Activated effector memory CD4-positive, alpha-beta T cell treated with anti-CD3 and anti-CD28 coated beads, Interleukin-2, amount 50 U/mL, for 16 hours (primary cell): ENCODE data around the gene ARVCF.
"Not testable (repeated sequence)": the region's sequence is repeated elsewhere in the genome, so short reads cannot be mapped to it uniquely, and the experiment has no call there.

ENCODE experiments used
- DNase-seq: peaks from one replicate; pipeline ENCODE4 v3.0.0-alpha.2; 2020

ARVCF gene

GRCh38 chr22:19959043-19959586 is 57.5 kb downstream of the ARVCF start:
- no peak for DNase-seq

DNA sequence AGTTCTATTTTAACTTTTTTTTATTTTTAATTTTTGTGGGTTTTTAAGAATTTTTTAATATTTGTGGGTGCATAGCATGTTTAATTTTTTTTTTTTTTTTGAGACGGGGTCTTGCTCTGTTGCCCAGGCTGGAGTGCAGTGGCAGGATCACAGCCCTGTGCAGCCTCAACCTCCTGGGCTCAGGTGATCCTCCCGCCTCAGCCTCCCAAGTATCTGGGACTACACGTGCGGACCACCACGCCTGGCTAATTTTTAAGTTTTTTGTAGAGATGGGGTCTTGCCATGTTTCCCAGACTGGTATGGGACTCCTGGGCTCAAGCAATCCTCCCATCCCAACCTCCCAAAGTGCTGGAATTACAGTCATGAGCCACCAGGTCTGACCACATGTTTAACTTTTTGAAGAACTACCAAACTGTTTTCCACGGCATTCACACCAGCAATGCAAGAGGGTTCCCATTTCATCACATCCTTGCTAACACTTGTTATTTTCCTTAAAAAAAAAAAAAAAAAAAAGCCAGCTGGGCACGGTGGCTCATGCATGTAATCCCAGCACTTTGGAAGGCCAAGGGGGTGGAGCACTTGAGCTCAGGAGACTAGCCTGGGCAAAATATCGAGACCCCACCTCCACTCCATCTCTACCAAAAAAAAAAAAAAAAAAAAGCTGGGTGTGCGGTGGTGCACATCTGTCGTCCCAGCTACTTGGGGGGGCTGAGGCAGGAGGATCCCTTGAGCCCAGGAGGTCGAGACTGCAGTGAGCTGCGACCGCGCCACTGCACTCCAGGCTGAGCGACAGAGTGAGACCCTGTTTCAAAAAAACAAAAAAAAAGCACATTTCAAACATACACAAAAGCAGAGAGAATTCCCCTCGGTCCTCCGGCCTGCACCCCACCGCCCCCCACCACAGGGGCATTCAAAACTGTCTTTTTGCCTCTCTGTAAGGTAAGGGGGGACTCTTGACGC is 58.3 kb downstream of the ARVCF start:
- no peak for DNase-seq

- no peak for DNase-seq
Observed at GRCh38 chr22:19957445-19957844, 59.2 kb downstream of the ARVCF start.

GRCh38 chr22:19955241-19956128 is 61.1 kb downstream of the ARVCF start:
- DNase-seq: no peak

- no peak for DNase-seq
Observed at GRCh38 chr22:19951346-19951745, 65.3 kb downstream of the ARVCF start.

GRCh38 chr22:19948057-19948760 is 68.4 kb downstream of the ARVCF start:
- DNase-seq: no peak

DNA sequence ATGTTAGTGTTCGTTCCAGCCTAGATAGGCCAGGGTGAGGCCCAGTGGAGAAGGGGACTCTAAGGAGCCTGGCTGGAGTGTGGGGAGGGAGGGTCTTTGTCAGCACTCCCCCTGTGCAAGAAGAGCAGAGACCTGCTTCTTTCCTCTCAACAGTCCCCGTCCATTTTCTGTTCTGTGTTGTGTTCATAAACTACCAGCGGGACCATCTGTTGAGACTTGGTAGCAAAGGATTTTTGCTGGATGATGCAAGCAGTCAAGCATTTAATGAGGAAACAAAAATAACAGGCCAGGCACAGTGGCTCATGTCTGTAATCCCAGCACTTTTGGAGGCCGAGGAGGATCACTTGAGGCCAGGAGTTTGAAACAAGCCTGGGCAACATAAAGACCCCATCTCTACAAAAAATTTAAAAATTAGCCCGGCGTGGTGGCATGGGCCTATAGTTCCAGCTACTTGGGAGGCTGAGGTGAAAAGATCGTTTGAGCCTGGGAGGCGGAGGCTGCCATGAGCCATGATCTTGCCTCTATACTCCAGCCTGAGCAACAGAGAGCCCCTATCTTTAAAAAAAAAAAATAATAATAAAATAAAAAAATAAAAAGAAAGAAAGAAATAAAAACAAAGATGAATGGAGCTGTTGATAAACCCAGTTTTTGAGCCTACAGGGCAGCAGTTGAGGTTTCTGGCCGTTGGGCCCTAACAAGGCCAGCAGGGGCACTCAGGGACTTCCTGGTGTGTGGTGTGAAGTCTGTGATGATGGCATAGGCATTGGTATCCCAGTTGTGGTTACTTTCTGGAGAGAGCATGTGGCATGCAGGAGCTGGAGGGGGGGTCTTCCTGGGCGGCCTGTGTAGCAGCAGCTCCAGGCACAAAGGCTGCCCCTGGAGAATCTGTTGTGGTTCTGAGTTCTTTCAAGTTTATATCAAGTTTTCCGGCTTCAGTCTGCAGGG is 73.3 kb downstream of the ARVCF start:
- DNase-seq: no peak

DNA sequence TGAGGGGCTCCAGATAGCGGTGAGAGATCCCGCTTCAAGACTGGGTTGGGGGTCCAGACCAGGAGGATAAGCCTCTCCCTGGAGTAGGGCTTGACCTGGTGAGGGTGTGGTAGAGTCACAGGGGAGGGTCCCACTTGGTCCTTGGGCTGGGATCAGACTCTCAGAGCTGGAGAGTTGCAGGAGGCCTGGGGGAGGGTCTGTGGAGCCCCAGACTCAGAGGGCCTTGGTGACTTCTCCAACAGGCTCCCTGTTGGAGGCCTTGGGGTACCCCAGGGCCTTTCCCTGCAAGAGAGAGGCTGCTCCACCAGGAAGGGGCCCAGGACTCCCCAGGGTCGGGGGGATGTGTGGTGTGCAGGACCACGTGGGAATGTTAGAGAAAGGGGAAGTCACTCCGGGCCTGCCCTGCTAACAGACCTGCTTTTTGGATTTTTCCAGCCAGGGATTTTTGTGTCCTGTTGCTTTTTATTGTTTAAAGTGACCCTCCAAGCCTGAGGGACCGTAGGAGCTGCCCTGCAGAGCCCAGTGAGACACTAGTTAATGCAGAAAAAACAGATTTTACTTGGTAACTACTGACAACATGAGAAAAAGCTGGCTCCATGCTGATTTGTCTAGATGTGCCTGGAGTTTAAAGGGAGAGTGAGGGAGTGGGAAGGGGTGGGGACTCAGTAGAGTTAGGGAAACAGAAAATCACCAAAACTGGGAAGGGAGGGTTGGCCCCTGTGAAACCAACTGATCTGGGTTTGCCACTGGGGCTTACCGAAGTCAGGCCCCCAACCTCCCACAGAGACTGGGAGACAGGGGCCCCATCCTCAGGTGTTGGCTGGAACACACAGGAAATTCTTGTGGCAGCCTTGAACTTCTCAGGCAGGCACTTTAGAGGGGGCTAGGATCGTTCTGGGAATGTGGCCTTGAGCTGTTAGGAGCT is 74.2 kb downstream of the ARVCF start:
- DNase-seq: no peak

- peak; percentile 89 for DNase-seq
Observed at GRCh38 chr22:19941365-19942082, 75.1 kb downstream of the ARVCF start, which contains the start of the genes COMT and TXNRD2. Gene COMT, plus strand, starts transcription at chr22:19941772. Its CDS starts 20,755 bp downstream, at chr22:19962527. Gene TXNRD2, minus strand, starts transcription at chr22:19941818. Its CDS starts 15 bp downstream, at chr22:19941803.

GRCh38 chr22:19940536-19941364 is 75.9 kb downstream of the ARVCF start:
- DNase-seq: no peak

GRCh38 chr22:19937616-19938473 is 78.8 kb downstream of the ARVCF start:
- DNase-seq: no peak

GRCh38 chr22:19936513-19936912 is 80.1 kb downstream of the ARVCF start:
- DNase-seq: no peak

GRCh38 chr22:19935123-19935718 is 81.4 kb downstream of the ARVCF start:
- not testable (repeated sequence) for DNase-seq

GRCh38 chr22:19933341-19934241 is 83.0 kb downstream of the ARVCF start:
- no peak for DNase-seq

DNA sequence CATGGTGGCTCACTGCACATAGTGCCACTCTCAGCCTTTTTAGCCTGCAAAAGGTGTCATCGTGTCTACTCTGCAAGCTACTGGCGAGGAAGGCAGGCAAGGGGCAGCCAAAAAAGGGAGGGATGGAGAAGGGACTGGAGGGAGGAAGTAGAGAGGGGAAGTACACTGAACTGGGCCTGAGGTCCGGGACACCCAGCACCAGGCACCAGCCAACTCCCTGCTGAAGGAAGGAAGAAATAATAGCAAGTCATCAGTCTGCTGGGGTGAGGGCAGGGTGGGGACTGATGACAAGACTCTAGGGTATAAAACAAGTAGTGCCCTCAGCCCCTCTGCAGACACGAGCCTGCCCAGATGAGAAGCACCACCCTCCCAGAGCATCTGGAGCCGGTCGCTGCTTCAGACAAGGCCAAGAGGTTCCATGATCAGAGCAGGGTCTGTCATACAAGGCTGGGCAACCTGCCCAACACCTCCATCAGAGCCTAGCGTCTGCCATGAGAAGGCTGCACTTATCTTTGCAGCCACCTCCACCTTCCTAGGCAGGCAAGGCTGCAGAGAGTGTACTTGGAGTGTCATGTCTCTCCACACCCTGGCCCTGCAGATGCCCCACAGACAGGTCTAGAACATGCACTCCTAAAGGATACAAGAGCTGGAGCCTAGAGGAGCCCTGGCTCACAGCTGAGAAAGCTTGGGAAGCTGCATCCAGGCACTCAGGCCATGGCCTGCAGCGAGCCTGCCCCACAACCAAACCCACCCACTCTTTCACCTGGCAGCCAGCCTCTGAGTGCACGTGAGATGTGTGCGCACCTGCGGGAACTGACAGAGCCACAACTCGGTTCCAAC is 84.0 kb downstream of the ARVCF start:
- no peak for DNase-seq
